ENCODE measurements around the gene CERK.

DNA sequence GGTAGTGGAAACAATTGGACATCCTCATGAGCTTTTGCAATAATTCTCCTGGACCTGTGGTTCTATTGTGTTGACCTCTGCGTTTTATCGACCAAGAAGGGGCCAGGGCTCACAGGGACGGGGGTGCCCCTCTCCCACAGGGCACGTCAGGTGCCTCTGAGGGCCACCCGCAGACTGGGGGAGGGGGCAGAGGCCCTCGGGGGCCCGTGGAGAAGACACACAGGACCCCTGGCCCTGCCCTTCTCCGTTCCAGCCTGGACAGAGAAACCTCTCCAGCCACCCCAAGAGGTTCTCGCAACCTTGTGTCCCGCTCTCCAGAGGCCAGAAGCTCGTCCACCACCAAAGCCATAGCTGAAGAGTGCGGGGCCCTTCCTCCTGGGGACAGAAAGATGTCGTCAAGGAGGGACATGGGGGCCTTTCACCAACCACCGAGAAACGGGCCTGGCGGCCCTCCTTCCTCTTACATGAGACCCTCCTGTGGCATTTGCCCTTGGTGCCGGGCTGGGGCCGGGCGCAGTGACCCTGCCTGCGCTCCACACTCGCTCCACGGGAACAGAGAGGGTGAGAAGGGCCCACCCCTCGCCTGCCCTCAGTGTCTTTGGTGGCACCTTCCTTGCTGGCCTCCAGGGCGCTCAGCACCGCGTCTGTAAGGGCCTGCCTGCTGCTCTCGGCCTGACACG is 60.6 kb downstream of the CERK start:
- TF ChIP-seq, protein P1, sequence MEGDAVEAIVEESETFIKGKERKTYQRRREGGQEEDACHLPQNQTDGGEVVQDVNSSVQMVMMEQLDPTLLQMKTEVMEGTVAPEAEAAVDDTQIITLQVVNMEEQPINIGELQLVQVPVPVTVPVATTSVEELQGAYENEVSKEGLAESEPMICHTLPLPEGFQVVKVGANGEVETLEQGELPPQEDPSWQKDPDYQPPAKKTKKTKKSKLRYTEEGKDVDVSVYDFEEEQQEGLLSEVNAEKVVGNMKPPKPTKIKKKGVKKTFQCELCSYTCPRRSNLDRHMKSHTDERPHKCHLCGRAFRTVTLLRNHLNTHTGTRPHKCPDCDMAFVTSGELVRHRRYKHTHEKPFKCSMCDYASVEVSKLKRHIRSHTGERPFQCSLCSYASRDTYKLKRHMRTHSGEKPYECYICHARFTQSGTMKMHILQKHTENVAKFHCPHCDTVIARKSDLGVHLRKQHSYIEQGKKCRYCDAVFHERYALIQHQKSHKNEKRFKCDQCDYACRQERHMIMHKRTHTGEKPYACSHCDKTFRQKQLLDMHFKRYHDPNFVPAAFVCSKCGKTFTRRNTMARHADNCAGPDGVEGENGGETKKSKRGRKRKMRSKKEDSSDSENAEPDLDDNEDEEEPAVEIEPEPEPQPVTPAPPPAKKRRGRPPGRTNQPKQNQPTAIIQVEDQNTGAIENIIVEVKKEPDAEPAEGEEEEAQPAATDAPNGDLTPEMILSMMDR (IDR thresholded peaks at IDR 0.05), result no peak
- TF ChIP-seq EP300 (IDR thresholded peaks at IDR 0.05), result no peak
- no peak for TF ChIP-seq POLR2AphosphoS5 (IDR thresholded peaks at IDR 0.05)

Data from esophagus muscularis mucosa (tissue), 4 donors.